Neutrophil (primary cell): ENCODE measurements around the gene SDHD.
"Not testable (repeated sequence)": the region's sequence is repeated elsewhere in the genome, so short reads cannot be mapped to it uniquely, and the experiment has no call there.

Source experiments
- H3K27ac ChIP-seq: fragments of 200-600 bp; sonication (generic); 2 replicates; pipeline ENCODE4 v1.5.1; 2016; ENCODE audit warnings: mild to moderate bottlenecking, moderate library complexity
- H3K27me3 ChIP-seq: fragments of 200-600 bp; sonication (generic); 2 replicates; pipeline ENCODE4 v1.6.0; 2016; ENCODE audit warnings: mild to moderate bottlenecking
- H3K36me3 ChIP-seq: fragments of 200-600 bp; sonication (generic); 2 replicates; pipeline ENCODE4 v1.5.1; 2017
- H3K4me1 ChIP-seq, 2 experiments: fragments of 200-600 bp in 1 of 2; sonication (generic) in 1 of 2; 1 replicate in 1 of 2; 2 replicates in 1 of 2; pipeline versions ENCODE4 v1.5.1 to v1.6.1; 2013 to 2016; ENCODE audit warnings: low read depth in 1 of 2, low read length in 1 of 2, mild to moderate bottlenecking in 1 of 2, moderate library complexity in 1 of 2; ENCODE audit not compliant: control insufficient read depth in 1 of 2, insufficient read depth in 1 of 2
- H3K4me3 ChIP-seq, 2 experiments: fragments of 200-600 bp in 1 of 2; sonication (generic) in 1 of 2; 1 replicate in 1 of 2; 2 replicates in 1 of 2; pipeline ENCODE4 v1.5.1; 2013 to 2016; ENCODE audit warnings: low read depth in 1 of 2, low read length in 1 of 2, mild to moderate bottlenecking in 1 of 2, moderate library complexity in 1 of 2
- H3K9me3 ChIP-seq: fragments of 200-600 bp; sonication (generic); 2 replicates; pipeline ENCODE4 v1.5.1; 2016
- CTCF ChIP-seq: fragments of 200-600 bp; sonication (generic); IDR thresholded peaks from 2 replicates; pipeline ENCODE4 v1.5.1; 2016; ENCODE audit warnings: antibody characterized with exemption

SDHD gene

GRCh38 chr11:112086422-112087191 lies at the start of gene SDHD, which contains the start of gene TIMM8B:
Gene SDHD, plus strand, starts transcription at chr11:112086873. Its CDS starts 35 bp downstream, at chr11:112086908.
Gene TIMM8B, minus strand, starts transcription at chr11:112086756. Its CDS starts 33 bp downstream, at chr11:112086723.
- H3K4me3 ChIP-seq = peak within 1 kb of the TSS; percentile 86 to 95
- peak within 1 kb of the TSS; percentile 80 for H3K27ac ChIP-seq
- peak; percentile 53 for TF ChIP-seq CTCF
- no peaks in the 10 kb centered on the region for H3K9me3 ChIP-seq
- peaks cover 16 to 22% of the 10 kb centered on the region in 2 experiments for H3K4me1 ChIP-seq
- H3K36me3 ChIP-seq = peaks cover 73% of the 10 kb centered on the region
- no peaks in the 10 kb centered on the region for H3K27me3 ChIP-seq

- no peak for TF ChIP-seq CTCF
- peaks cover 28% of the 10 kb centered on the region for H3K36me3 ChIP-seq
- no peaks in the 10 kb centered on the region for H3K4me1 ChIP-seq
- no peaks in the 10 kb centered on the region for H3K9me3 ChIP-seq
- H3K4me3 ChIP-seq = no peak overlapping the region
- no peaks in the 10 kb centered on the region for H3K27me3 ChIP-seq
- no peak overlapping the region for H3K27ac ChIP-seq
These were observed 49.1 kb upstream of the SDHD start for GRCh38 chr11:112037527-112037926.

- TF ChIP-seq CTCF = no peak
- Histone ChIP-seq H3K9me3 (no peaks in the 10 kb centered on the region), H3K27ac (no peak overlapping the region), H3K4me3 (no peak overlapping the region), H3K27me3 (no peaks in the 10 kb centered on the region), H3K4me1 (no peaks in the 10 kb centered on the region), H3K36me3 (peaks cover 36% of the 10 kb centered on the region)
These were observed 44.3 kb upstream of the SDHD start for GRCh38 chr11:112042161-112042960.

- H3K27ac ChIP-seq = no peak overlapping the region
- no peak overlapping the region for H3K4me3 ChIP-seq
- H3K9me3 ChIP-seq = no peaks in the 10 kb centered on the region
- TF ChIP-seq CTCF = no peak
- peaks cover 33% of the 10 kb centered on the region for H3K36me3 ChIP-seq
- H3K4me1 ChIP-seq = no peaks in the 10 kb centered on the region
- no peaks in the 10 kb centered on the region for H3K27me3 ChIP-seq
These were observed 43.7 kb upstream of the SDHD start for GRCh38 chr11:112042961-112043304.

GRCh38 chr11:112044961-112045360 lies 41.7 kb upstream of the SDHD start:
- no peaks in the 10 kb centered on the region for H3K4me1 ChIP-seq
- peaks cover 16% of the 10 kb centered on the region for H3K36me3 ChIP-seq
- no peak for TF ChIP-seq CTCF
- H3K9me3 ChIP-seq = no peaks in the 10 kb centered on the region
- H3K4me3 ChIP-seq = no peak overlapping the region
- H3K27ac ChIP-seq = no peak overlapping the region
- H3K27me3 ChIP-seq = no peaks in the 10 kb centered on the region

GRCh38 chr11:112046647-112047046 lies 40.0 kb upstream of the SDHD start:
- not testable (repeated sequence) for H3K27ac ChIP-seq, H3K9me3 ChIP-seq, H3K4me1 ChIP-seq, H3K27me3 ChIP-seq, H3K4me3 ChIP-seq
- peaks cover 21% of the 10 kb centered on the region for H3K36me3 ChIP-seq

GRCh38 chr11:112048256-112048655 lies 38.4 kb upstream of the SDHD start:
- not testable (repeated sequence) for H3K27ac ChIP-seq, H3K4me1 ChIP-seq, H3K4me3 ChIP-seq, H3K9me3 ChIP-seq, H3K27me3 ChIP-seq
- H3K36me3 ChIP-seq = peaks cover 37% of the 10 kb centered on the region
